Tibial nerve (tissue), 3 donors: ENCODE results near the gene MUC5AC.

Source experiments
- CTCF ChIP-seq, 5 experiments: fragments of 200-600 bp in 3 of 5; fragments of 450-650 bp in 2 of 5; sonication (generic) in 3 of 5; IDR thresholded peaks; one replicate each; pipeline ENCODE4 v1.5.1; 2016 to 2019; ENCODE audit warnings: antibody characterized with exemption in 5 of 5, mild to moderate bottlenecking in 3 of 5, moderate library complexity in 2 of 5
- POLR2A ChIP-seq, 2 donors: fragments of 450-650 bp; IDR thresholded peaks; one replicate each; pipeline ENCODE4 v1.6.1; 2017; ENCODE audit warnings: antibody characterized with exemption in 2 of 2, mild to moderate bottlenecking in 2 of 2, moderate library complexity in 2 of 2

GRCh38 chr11:1218788-1219445 is 61.2 kb downstream of the MUC5AC start:
- no peak for TF ChIP-seq POLR2A (IDR thresholded peaks at IDR 0.05)
- TF ChIP-seq CTCF (IDR thresholded peaks at IDR 0.05), result no peak
